Measurements from ENCODE around the gene CACNA2D4.

The CACNA2D4 gene

GRCh38 chr12:1842905-1843640 is 75.4 kb downstream of the CACNA2D4 start:
- no peak for DNase-seq

- DNase-seq = no peak
Observed at GRCh38 chr12:1842183-1842904, 76.1 kb downstream of the CACNA2D4 start.

- no peak for DNase-seq
Observed at GRCh38 chr12:1841586-1842182, 76.8 kb downstream of the CACNA2D4 start.

GRCh38 chr12:1840981-1841425 is 77.4 kb downstream of the CACNA2D4 start:
- DNase-seq = no peak

GRCh38 chr12:1839956-1840951 is 78.2 kb downstream of the CACNA2D4 start:
- DNase-seq = no peak

GRCh38 chr12:1839464-1839863 is 79.0 kb downstream of the CACNA2D4 start:
- no peak for DNase-seq

- DNase-seq = no peak
Observed at GRCh38 chr12:1838994-1839365, 79.5 kb downstream of the CACNA2D4 start.

GRCh38 chr12:1838205-1838993 is 80.1 kb downstream of the CACNA2D4 start:
- no peak for DNase-seq

GRCh38 chr12:1837541-1838204 is 80.8 kb downstream of the CACNA2D4 start:
- no peak for DNase-seq

GRCh38 chr12:1836854-1837421 is 81.5 kb downstream of the CACNA2D4 start:
- DNase-seq = no peak

- no peak for DNase-seq
Observed at GRCh38 chr12:1836241-1836803, 82.1 kb downstream of the CACNA2D4 start.

GRCh38 chr12:1835211-1836131 is 83.0 kb downstream of the CACNA2D4 start:
- no peak for DNase-seq

- no peak for DNase-seq
Observed at GRCh38 chr12:1834186-1834925, 84.1 kb downstream of the CACNA2D4 start.

GRCh38 chr12:1833596-1834028 is 84.8 kb downstream of the CACNA2D4 start:
- no peak for DNase-seq

GRCh38 chr12:1832801-1833595 is 85.5 kb downstream of the CACNA2D4 start:
- DNase-seq = no peak

GRCh38 chr12:1830981-1831963 is 87.2 kb downstream of the CACNA2D4 start:
- DNase-seq = no peak
